CD4-positive, alpha-beta T cell (primary cell): ENCODE results near the gene FBXL20. TPM values are rescaled to one million over a fixed set of nuclear protein-coding genes. Genes with fewer than 3 reads are reported as not detected.

Experiments used
- ATAC-seq: fragments of 200-7000 bp; cut with Tn5 transposase; one replicate; pipeline ENCODE4 v1.10.0; 2022; ENCODE audit warnings: mild to moderate bottlenecking; ENCODE audit not compliant: poor library complexity
- CTCF ChIA-PET: fragments of 350-600 bp; sonication (Branson Sonifier 250); formaldehyde crosslinking; loops from one replicate; lab custom pipeline; 2021; ENCODE audit warnings: antibody characterized with exemption, inconsistent platforms; lab: Charles Lee
- POLR2A ChIA-PET: fragments of 350-600 bp; sonication (Branson Sonifier 250); formaldehyde crosslinking; loops from one replicate; lab custom pipeline; 2021; ENCODE audit warnings: antibody characterized with exemption, inconsistent platforms; lab: Charles Lee
- DNase-seq, 14 experiments: peaks; one replicate each; pipeline ENCODE4 v3.0.0-alpha.2; 2013 to 2020; ENCODE audit warnings: mixed read lengths in 2 of 14
- H3K27ac ChIP-seq, 2 donors: one replicate each; pipeline versions ENCODE4 v1.5.1 to v1.7.0; 2013; ENCODE audit warnings: low read length in 2 of 2, low read depth in 1 of 2, mild to moderate bottlenecking in 1 of 2
- H3K27me3 ChIP-seq, 2 experiments: 1 replicate in 1 of 2; 2 replicates in 1 of 2; pipeline versions ENCODE4 v1.6.1 to v1.7.0; 2013; ENCODE audit warnings: low read length in 2 of 2, control low read depth in 1 of 2, mild to moderate bottlenecking in 1 of 2, moderate library complexity in 1 of 2; ENCODE audit not compliant: insufficient read depth in 2 of 2, control insufficient read depth in 1 of 2
- H3K36me3 ChIP-seq: one replicate; pipeline ENCODE4 v1.6.1; 2013; ENCODE audit warnings: low read length, control low read depth; ENCODE audit not compliant: insufficient read depth
- H3K4me1 ChIP-seq: one replicate; pipeline ENCODE4 v1.6.1; 2013; ENCODE audit warnings: low read length, control low read depth; ENCODE audit not compliant: insufficient read depth
- H3K4me3 ChIP-seq: one replicate; pipeline ENCODE4 v1.5.1; 2013; ENCODE audit warnings: mild to moderate bottlenecking, low read length, moderate library complexity
- H3K9me3 ChIP-seq, 2 experiments: 1 replicate in 1 of 2; 2 replicates in 1 of 2; pipeline versions ENCODE4 v1.6.1 to v1.7.0; 2013; ENCODE audit warnings: low read length in 2 of 2, mild to moderate bottlenecking in 2 of 2, control low read depth in 1 of 2, moderate library complexity in 1 of 2; ENCODE audit not compliant: control insufficient read depth in 1 of 2, insufficient read depth in 1 of 2
- H3K27ac Mint-ChIP-seq: one replicate; pipeline ENCODE4 v1.8.0; 2020; ENCODE audit warnings: mixed read lengths
- H3K27me3 Mint-ChIP-seq: one replicate; pipeline ENCODE4 v1.8.0; 2021; ENCODE audit warnings: mixed read lengths
- H3K36me3 Mint-ChIP-seq: one replicate; pipeline ENCODE4 v1.8.0; 2021; ENCODE audit warnings: low read depth, mixed read lengths
- H3K4me1 Mint-ChIP-seq: one replicate; pipeline ENCODE4 v1.8.0; 2021; ENCODE audit warnings: low read depth, mixed read lengths
- H3K4me3 Mint-ChIP-seq: one replicate; pipeline ENCODE4 v1.8.0; 2020; ENCODE audit warnings: mild to moderate bottlenecking, mixed read lengths
- H3K9me3 Mint-ChIP-seq: one replicate; pipeline ENCODE4 v1.8.0; 2020; ENCODE audit warnings: mixed read lengths
- CTCF ChIP-seq: fragments of 200-600 bp; IDR thresholded peaks from one replicate; pipeline ENCODE4 v1.8.0; 2022; ENCODE audit warnings: antibody characterized with exemption, mild to moderate bottlenecking
- intact Hi-C, 2 experiments: fragments of 100-400 bp; cut with DNase I in 1 of 2; cut with micrococcal nuclease in 1 of 2; formaldehyde crosslinking; loops; one replicate each; pipeline versions ENCODE4 v1.15.1 to v1.9.0; 2023 to 2025; cut with DNase I, micrococcal nuclease
- total RNA-seq, 174 experiments: library from RNA in 2 of 174; stranded (reverse) in 2 of 174; gene quantifications; one replicate each; pipeline ENCODE4 v1.2.3 and lab custom pipeline; 2021 to 2026

Gene FBXL20
- total RNA-seq, 2 experiments from 2014 or later: 16.7 to 17.1 TPM

- Mint-ChIP-seq H3K27ac (no peak overlapping the region), H3K4me3 (peak overlapping the region; percentile 69), H3K27me3 (peaks cover 48% of the 10 kb centered on the region), H3K36me3 (no peaks in the 10 kb centered on the region), H3K9me3 (no peaks in the 10 kb centered on the region), H3K4me1 (peaks cover 5% of the 10 kb centered on the region)
- no peak overlapping the region for H3K4me3 ChIP-seq
- POLR2A ChIA-PET: no interaction called here
- intact Hi-C loops: no loop called here
- H3K27me3 ChIP-seq: peaks cover 41 to 47% of the 10 kb centered on the region in 2 experiments
- peaks cover 22% of the 10 kb centered on the region for H3K4me1 ChIP-seq
- CTCF ChIA-PET: interaction anchor here (1.3 to 1.4 kb wide), 3 partner anchors 9 to 22 kb away, joined by 3 to 5 read pairs (median 4); no protein-coding TSS in a partner anchor
- H3K36me3 ChIP-seq: no peaks in the 10 kb centered on the region
- no peak for TF ChIP-seq CTCF
- H3K9me3 ChIP-seq: no peaks in the 10 kb centered on the region
- H3K27ac ChIP-seq: no peak overlapping the region
- ATAC-seq: no peak
- DNase-seq: no peak
Measured at GRCh38 chr17:39222866-39223834, 178.3 kb downstream of the FBXL20 start.

GRCh38 chr17:39222151-39222550 is 179.3 kb downstream of the FBXL20 start:
- no peaks in the 10 kb centered on the region for H3K36me3 ChIP-seq
- H3K4me1 ChIP-seq: peaks cover 25% of the 10 kb centered on the region
- no peak overlapping the region for H3K27ac Mint-ChIP-seq
- H3K9me3 ChIP-seq: no peaks in the 10 kb centered on the region
- H3K27me3 ChIP-seq: peaks cover 32 to 37% of the 10 kb centered on the region in 2 experiments
- ATAC-seq: no peak
- DNase-seq: no peak
- no peak for TF ChIP-seq CTCF
- H3K4me3 ChIP-seq: no peak overlapping the region
- intact Hi-C loops: no loop called here
- H3K36me3 Mint-ChIP-seq: no peaks in the 10 kb centered on the region
- POLR2A ChIA-PET: no interaction called here
- no peak overlapping the region for H3K27ac ChIP-seq
- peaks cover 5% of the 10 kb centered on the region for H3K4me1 Mint-ChIP-seq
- no peaks in the 10 kb centered on the region for H3K9me3 Mint-ChIP-seq
- CTCF ChIA-PET: interaction anchor here (1.4 kb wide), 1 partner anchor 23 kb away, joined by 4 read pairs; no protein-coding TSS in a partner anchor
- H3K27me3 Mint-ChIP-seq: peaks cover 39% of the 10 kb centered on the region
- H3K4me3 Mint-ChIP-seq: no peak overlapping the region

GRCh38 chr17:39221572-39221971 is 179.9 kb downstream of the FBXL20 start:
- DNase-seq (no peak), ATAC-seq (no peak)
- Mint-ChIP-seq H3K9me3 (no peaks in the 10 kb centered on the region), H3K4me3 (no peak overlapping the region), H3K27ac (no peak overlapping the region), H3K36me3 (no peaks in the 10 kb centered on the region), H3K27me3 (peaks cover 36% of the 10 kb centered on the region), H3K4me1 (peaks cover 5% of the 10 kb centered on the region)
- no peaks in the 10 kb centered on the region for H3K9me3 ChIP-seq
- peaks cover 25% of the 10 kb centered on the region for H3K4me1 ChIP-seq
- ChIA-PET POLR2A (no interaction called here), CTCF (no interaction called here)
- H3K4me3 ChIP-seq: no peak overlapping the region
- H3K27me3 ChIP-seq: peaks cover 30 to 31% of the 10 kb centered on the region in 2 experiments
- intact Hi-C loops: no loop called here
- no peak for TF ChIP-seq CTCF
- H3K27ac ChIP-seq: no peak overlapping the region
- no peaks in the 10 kb centered on the region for H3K36me3 ChIP-seq
